CD8-positive, alpha-beta memory T cell (primary cell): Measurements from ENCODE around the gene UCN3. TPM values are rescaled to one million over a fixed set of nuclear protein-coding genes. Genes with fewer than 3 reads are reported as not detected.

ENCODE experiments used
- polyA plus RNA-seq: library from polyadenylated mRNA; unstranded; fragments of 300-500 nt; fragmentation: Illumina TruSeq; gene quantifications from one replicate; pipeline ENCODE4 v1.2.3, GENCODE V29; 2021
- total RNA-seq, 2 experiments: library from RNA; stranded (reverse); gene quantifications; one replicate each; pipeline ENCODE4 v1.2.3, GENCODE V29; 2021

The UCN3 gene
- total and polyA plus RNA-seq, 3 experiments from 2014 or later, result not detected

Other genes with a start within 250 kb of the UCN3 start
- gene AKR1C8, start 179.8 kb upstream of the UCN3 start, total RNA-seq, result under 1 TPM in 1 of 2 experiments, not detected in 1; 0.20 TPM
- gene AKR1C8, start 179.8 kb upstream of the UCN3 start, polyA plus RNA-seq, result not detected
- not detected for gene AKR1C4, start 168.1 kb upstream of the UCN3 start, total RNA-seq
- gene AKR1C4, start 168.1 kb upstream of the UCN3 start, polyA plus RNA-seq, result not detected
- gene TUBAL3, start 39.9 kb downstream of the UCN3 start, total RNA-seq, result not detected
- gene TUBAL3, start 39.9 kb downstream of the UCN3 start, polyA plus RNA-seq, result not detected
- gene NET1, start 47.6 kb downstream of the UCN3 start, total RNA-seq, result 10 to 100 TPM; 20.4 to 21.5 TPM
- 1.8 TPM for gene NET1, start 47.6 kb downstream of the UCN3 start, polyA plus RNA-seq
- not detected for gene CALML5, start 134.6 kb downstream of the UCN3 start, total RNA-seq
- not detected for gene CALML5, start 134.6 kb downstream of the UCN3 start, polyA plus RNA-seq
- gene CALML3, start 160.0 kb downstream of the UCN3 start, total RNA-seq, result not detected
- not detected for gene CALML3, start 160.0 kb downstream of the UCN3 start, polyA plus RNA-seq